GM19455 (cell line): ENCODE data around the gene RBMX.
"Not testable (repeated sequence)": the region's sequence is repeated elsewhere in the genome, so short reads cannot be mapped to it uniquely, and the experiment has no call there.

Experiments used
- ATAC-seq: cut with Tn5 transposase; IDR thresholded peaks from one replicate; pipeline ENCODE4 v1.9.1; 2021; ENCODE audit not compliant: unreplicated experiment

Gene RBMX

GRCh38 chrX:136880452-136881013, at the start of gene RBMX:
RBMX (minus strand) TSS chrX:136880725; CDS start chrX:136879427, 1,298 bp downstream.
- peak; percentile 97 for ATAC-seq

- not testable (repeated sequence) for ATAC-seq
Observed at GRCh38 chrX:136921438-136921837, 40.9 kb upstream of the RBMX start.

GRCh38 chrX:136920001-136920400, 39.5 kb upstream of the RBMX start:
- no peak for ATAC-seq

- no peak for ATAC-seq
Observed at GRCh38 chrX:136916827-136917226, 36.3 kb upstream of the RBMX start.

- ATAC-seq: not testable (repeated sequence)
Observed at GRCh38 chrX:136911661-136912060, 31.1 kb upstream of the RBMX start.

- no peak for ATAC-seq
Observed at GRCh38 chrX:136911253-136911652, 30.7 kb upstream of the RBMX start.

GRCh38 chrX:136910565-136911035, 30.1 kb upstream of the RBMX start:
- ATAC-seq: no peak

- ATAC-seq: peak; percentile 69
Observed at GRCh38 chrX:136909706-136910564, 29.4 kb upstream of the RBMX start.

- peak; percentile 77 for ATAC-seq
Observed at GRCh38 chrX:136909119-136909705, 28.7 kb upstream of the RBMX start.

- no peak for ATAC-seq
Observed at GRCh38 chrX:136907621-136908020, 27.1 kb upstream of the RBMX start.

GRCh38 chrX:136906921-136907510, 26.5 kb upstream of the RBMX start:
- no peak for ATAC-seq

GRCh38 chrX:136904067-136904466, 23.5 kb upstream of the RBMX start:
- ATAC-seq: not testable (repeated sequence)

GRCh38 chrX:136900071-136900470, 19.5 kb upstream of the RBMX start:
- not testable (repeated sequence) for ATAC-seq

GRCh38 chrX:136899221-136899620, 18.7 kb upstream of the RBMX start:
- ATAC-seq: no peak

- ATAC-seq: not testable (repeated sequence)
Observed at GRCh38 chrX:136898752-136899151, 18.2 kb upstream of the RBMX start.

- no peak for ATAC-seq
Observed at GRCh38 chrX:136896121-136896914, 15.8 kb upstream of the RBMX start.

- no peak for ATAC-seq
Observed at GRCh38 chrX:136892412-136892811, 11.9 kb upstream of the RBMX start.

GRCh38 chrX:136890596-136890995, 10.1 kb upstream of the RBMX start:
- not testable (repeated sequence) for ATAC-seq

- ATAC-seq: no peak
Observed at GRCh38 chrX:136889269-136889668, 8.7 kb upstream of the RBMX start.

- ATAC-seq: peak; percentile 9
Observed at GRCh38 chrX:136880003-136880451, 498 bp downstream of the RBMX start.
